WI38 (cell line): ENCODE measurements around the gene FAM216B.
"Not testable (repeated sequence)": the region's sequence is repeated elsewhere in the genome, so short reads cannot be mapped to it uniquely, and the experiment has no call there.

ENCODE experiments used
- H3K4me3 ChIP-seq: 2 replicates; pipeline ENCODE4 v1.5.1; 2011; ENCODE audit warnings: low read depth, mild to moderate bottlenecking, control low read depth, low read length
- CTCF ChIP-seq: IDR thresholded peaks from 2 replicates; pipeline ENCODE4 v1.5.1; 2012; ENCODE audit warnings: low read depth, mild to moderate bottlenecking, control low read depth, low read length

The FAM216B gene

GRCh38 chr13:42757678-42758420, 23.5 kb upstream of the FAM216B start:
- H3K4me3 ChIP-seq = no peak overlapping the region
- no peak for TF ChIP-seq CTCF

- H3K4me3 ChIP-seq = no peak overlapping the region
- TF ChIP-seq CTCF = no peak
Measured at GRCh38 chr13:42758515-42758914, 22.9 kb upstream of the FAM216B start.

DNA sequence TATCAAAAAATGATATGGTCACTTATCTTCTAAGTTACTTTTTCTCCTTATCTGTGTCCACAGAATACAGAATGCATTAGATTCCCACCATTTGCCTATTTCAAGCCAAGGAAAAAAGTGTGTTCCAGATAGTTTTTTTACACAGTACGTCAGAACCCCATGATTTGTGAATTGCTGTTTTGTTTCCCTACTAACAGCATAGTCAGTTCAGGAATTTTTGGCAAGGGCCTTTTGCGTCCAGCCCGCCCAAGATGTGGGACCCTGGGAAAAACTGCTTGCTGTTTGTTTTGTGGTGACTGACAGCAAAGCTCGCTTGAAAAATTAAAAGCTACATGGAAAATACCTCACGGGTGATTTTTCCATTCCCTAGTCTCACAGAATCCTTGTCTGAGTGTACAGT, 20.4 kb upstream of the FAM216B start:
- no peak for TF ChIP-seq CTCF
- H3K4me3 ChIP-seq = no peak overlapping the region

GRCh38 chr13:42762251-42762650, 19.1 kb upstream of the FAM216B start:
- TF ChIP-seq CTCF = no peak
- H3K4me3 ChIP-seq = no peak overlapping the region

GRCh38 chr13:42762917-42763316, 18.5 kb upstream of the FAM216B start:
- H3K4me3 ChIP-seq = no peak overlapping the region
- no peak for TF ChIP-seq CTCF

DNA sequence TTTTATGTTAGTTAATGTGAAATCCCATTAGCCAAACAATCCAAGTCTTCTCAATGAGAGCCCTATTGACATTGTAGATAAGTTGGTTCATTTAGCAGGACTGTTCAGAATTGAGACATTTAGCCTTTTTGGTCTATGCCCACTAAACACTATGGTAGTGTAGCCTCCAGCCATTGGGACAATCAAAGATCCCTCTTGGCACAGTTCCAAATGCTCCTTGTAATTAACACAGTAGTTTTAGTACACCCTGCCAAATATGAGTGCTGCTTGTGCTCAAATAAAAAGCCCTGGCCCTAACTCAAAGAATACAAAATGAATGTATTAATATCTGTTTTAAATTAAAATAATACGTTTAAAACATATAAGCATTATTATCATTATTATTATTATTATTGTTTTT, 15.4 kb upstream of the FAM216B start:
- H3K4me3 ChIP-seq = no peak overlapping the region
- no peak for TF ChIP-seq CTCF

GRCh38 chr13:42769650-42770049, 11.7 kb upstream of the FAM216B start:
- no peak for TF ChIP-seq CTCF
- no peak overlapping the region for H3K4me3 ChIP-seq

DNA sequence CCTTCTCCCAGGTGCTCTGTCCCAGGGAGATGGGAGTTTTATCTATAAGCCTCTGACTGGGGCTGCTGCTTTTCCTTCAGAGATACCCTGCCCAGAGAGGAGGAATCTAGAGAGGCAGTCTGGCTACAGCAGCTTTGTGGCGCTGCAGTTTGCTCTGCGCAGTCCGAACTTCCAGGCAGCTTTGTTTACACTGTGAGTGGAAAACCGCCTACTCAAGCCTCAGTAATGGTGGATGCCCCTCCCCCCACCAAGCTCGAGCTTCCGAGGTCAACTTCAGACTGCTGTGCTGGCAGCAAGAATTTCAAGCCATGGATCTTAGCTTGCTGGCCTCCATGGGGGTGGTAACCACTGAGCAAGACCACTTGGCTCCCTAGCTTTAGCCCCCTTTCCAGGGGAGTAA, 4.8 kb upstream of the FAM216B start:
- not testable (repeated sequence) for H3K4me3 ChIP-seq
